IMR-90 (cell line): ENCODE data around the gene POLR1G. TPM values are rescaled to one million over a fixed set of nuclear protein-coding genes. Genes with fewer than 3 reads are reported as not detected.

Source experiments
- ATAC-seq: fragments of 200-7000 bp; cut with Tn5 transposase; 2 replicates; pipeline ENCODE4 v1.9.1; 2020; ENCODE audit warnings: low read depth, mild to moderate bottlenecking, moderate library complexity
- BruUV-seq: library from RNA; stranded (reverse); fragments of 400-500 nt; replicated peaks from 2 replicates; lab custom pipeline; 2021; lab: Mats Ljungman, UMichigan
- CTCF ChIA-PET: fragments of 300-600 bp; formaldehyde crosslinking; extraction: SDS; loops from one replicate; lab custom pipeline; 2021; ENCODE audit warnings: antibody characterized with exemption; lab: Yijun Ruan, JAX
- POLR2A ChIA-PET: fragments of 300-600 bp; sonication (Branson Sonifier 250); formaldehyde crosslinking; loops from one replicate; lab custom pipeline; 2022; ENCODE audit warnings: antibody characterized with exemption; ENCODE audit not compliant: unreplicated experiment; lab: Charles Lee
- DNase-seq: peaks from one replicate; pipeline ENCODE4 v3.0.0; 2013
- H2AFZ ChIP-seq: replicated peaks from 2 replicates; pipeline ENCODE3; 2013; ENCODE audit warnings: low read length, mild to moderate bottlenecking; ENCODE audit not compliant: poor library complexity
- H2AK5ac ChIP-seq: 2 replicates; pipeline ENCODE4 v1.6.1; 2013; ENCODE audit warnings: low read depth, low read length, inconsistent platforms
- H2AK9ac ChIP-seq: replicated peaks from 2 replicates; pipeline ENCODE3; 2013; ENCODE audit warnings: mild to moderate bottlenecking, low read depth, low read length, moderate library complexity; ENCODE audit not compliant: poor library complexity
- H2BK120ac ChIP-seq: 2 replicates; pipeline ENCODE4 v1.6.1; 2013; ENCODE audit warnings: low read depth, low read length, inconsistent platforms
- H2BK15ac ChIP-seq: 3 replicates; pipeline ENCODE4 v1.6.1; 2013; ENCODE audit warnings: low read depth, low read length, inconsistent platforms
- H2BK20ac ChIP-seq: 2 replicates; pipeline ENCODE4 v1.6.1; 2013; ENCODE audit warnings: low read depth, mild to moderate bottlenecking, inconsistent platforms, low read length, moderate library complexity
- H2BK5ac ChIP-seq: 2 replicates; pipeline ENCODE4 v1.6.1; 2013; ENCODE audit warnings: mild to moderate bottlenecking, low read depth, low read length, inconsistent platforms; ENCODE audit not compliant: poor library complexity, severe bottlenecking
- H3K14ac ChIP-seq: replicated peaks from 2 replicates; pipeline ENCODE4 v1.6.1; 2013; ENCODE audit warnings: low read depth, low read length, inconsistent platforms
- H3K18ac ChIP-seq: 2 replicates; pipeline ENCODE4 v1.6.1; 2013; ENCODE audit warnings: low read depth, low read length, control low read depth
- H3K23ac ChIP-seq: 2 replicates; pipeline ENCODE4 v1.6.1; 2013; ENCODE audit warnings: low read depth, low read length, inconsistent platforms
- H3K27ac ChIP-seq: 2 replicates; pipeline ENCODE4 v1.5.1; 2013; ENCODE audit warnings: mild to moderate bottlenecking, control low read depth, low read length; ENCODE audit not compliant: insufficient read depth
- H3K27me3 ChIP-seq: 2 replicates; pipeline ENCODE4 v1.6.1; 2013; ENCODE audit warnings: low read length; ENCODE audit not compliant: control insufficient read depth, insufficient read depth
- H3K36me3 ChIP-seq: 2 replicates; pipeline ENCODE4 v1.6.1; 2013; ENCODE audit warnings: low read length, mixed read lengths; ENCODE audit not compliant: control insufficient read depth, insufficient read depth
- H3K4ac ChIP-seq: 2 replicates; pipeline ENCODE4 v1.6.1; 2013; ENCODE audit warnings: low read depth, low read length, inconsistent platforms
- H3K4me1 ChIP-seq: 2 replicates; pipeline ENCODE4 v1.6.1; 2013; ENCODE audit warnings: low read length, mixed read lengths; ENCODE audit not compliant: control insufficient read depth, insufficient read depth
- H3K4me2 ChIP-seq: 2 replicates; pipeline ENCODE4 v1.6.1; 2013; ENCODE audit warnings: low read depth, mild to moderate bottlenecking, control low read depth, low read length, moderate library complexity
- H3K4me3 ChIP-seq: 2 replicates; pipeline ENCODE4 v1.5.1; 2013; ENCODE audit warnings: low read depth, mild to moderate bottlenecking, control low read depth, low read length, moderate library complexity; ENCODE audit not compliant: insufficient read depth
- H3K56ac ChIP-seq: 2 replicates; pipeline ENCODE4 v1.6.1; 2013; ENCODE audit warnings: low read length, inconsistent platforms; ENCODE audit not compliant: insufficient read depth; ENCODE audit errors: extremely low read depth
- H3K79me1 ChIP-seq, 2 experiments: 2 replicates each; pipeline ENCODE4 v1.6.1; 2013; ENCODE audit warnings: low read length in 2 of 2, inconsistent platforms in 1 of 2, low read depth in 1 of 2
- H3K9ac ChIP-seq: 2 replicates; pipeline ENCODE4 v1.6.1; 2013; ENCODE audit warnings: low read depth, low read length, control low read depth
- H3K9me1 ChIP-seq: 2 replicates; pipeline ENCODE4 v1.6.1; 2013; ENCODE audit warnings: low read length, inconsistent platforms; ENCODE audit not compliant: insufficient read depth
- H3K9me3 ChIP-seq: 2 replicates; pipeline ENCODE4 v1.6.1; 2013; ENCODE audit warnings: low read length; ENCODE audit not compliant: control insufficient read depth, insufficient read depth
- H4K20me1 ChIP-seq: 2 replicates; pipeline ENCODE4 v1.6.1; 2013; ENCODE audit warnings: low read length, inconsistent platforms; ENCODE audit not compliant: insufficient read depth
- H4K5ac ChIP-seq: 2 replicates; pipeline ENCODE4 v1.6.1; 2013; ENCODE audit warnings: mild to moderate bottlenecking, low read depth, low read length, control low read depth
- H4K8ac ChIP-seq, 2 experiments: 2 replicates each; pipeline ENCODE4 v1.6.1; 2013; ENCODE audit warnings: low read depth in 2 of 2, low read length in 2 of 2, control low read depth in 1 of 2, inconsistent platforms in 1 of 2
- H4K91ac ChIP-seq: 2 replicates; pipeline ENCODE4 v1.6.1; 2013; ENCODE audit warnings: low read depth, low read length, inconsistent platforms; ENCODE audit not compliant: insufficient read depth
- BHLHE40 ChIP-seq: fragments of 150-350 bp; IDR thresholded peaks from 2 replicates; pipeline ENCODE4 v1.6.1; 2016; ENCODE audit warnings: mild to moderate bottlenecking, low read depth, low read length
- CEBPB ChIP-seq: IDR thresholded peaks from 2 replicates; pipeline ENCODE4 v1.6.1; 2012; ENCODE audit warnings: low read depth, low read length, improper control_type of control experiment
- CHD1 ChIP-seq: IDR thresholded peaks from 2 replicates; pipeline ENCODE4 v1.6.1; 2012; ENCODE audit warnings: low read depth, low read length, improper control_type of control experiment
- FOS ChIP-seq: fragments of 150-350 bp; IDR thresholded peaks from 2 replicates; pipeline ENCODE4 v1.6.1; 2016; ENCODE audit warnings: low read depth, low read length
- MAFK ChIP-seq: IDR thresholded peaks from 2 replicates; pipeline ENCODE4 v1.6.1; 2012; ENCODE audit warnings: low read depth, low read length, improper control_type of control experiment
- MAZ ChIP-seq: IDR thresholded peaks from 2 replicates; pipeline ENCODE4 v1.6.1; 2012; ENCODE audit warnings: low read depth, mild to moderate bottlenecking, low read length, improper control_type of control experiment, moderate library complexity, borderline replicate concordance
- MXI1 ChIP-seq: IDR thresholded peaks from 2 replicates; pipeline ENCODE4 v1.6.1; 2012; ENCODE audit warnings: low read depth, mild to moderate bottlenecking, low read length, moderate library complexity, borderline replicate concordance
- NFE2L2 ChIP-seq: fragments of 150-350 bp; IDR thresholded peaks from 2 replicates; pipeline ENCODE4 v1.6.1; 2016; ENCODE audit warnings: low read depth, mild to moderate bottlenecking, low read length
- POLR2A ChIP-seq: IDR thresholded peaks from 2 replicates; pipeline ENCODE4 v1.6.1; 2012; ENCODE audit warnings: mild to moderate bottlenecking, low read depth, low read length
- RAD21 ChIP-seq: IDR thresholded peaks from 2 replicates; pipeline ENCODE4 v1.6.1; 2012; ENCODE audit warnings: low read length, improper control_type of control experiment
- RCOR1 ChIP-seq: IDR thresholded peaks from 2 replicates; pipeline ENCODE4 v1.6.1; 2012; ENCODE audit warnings: mild to moderate bottlenecking, low read length, improper control_type of control experiment; ENCODE audit not compliant: insufficient replicate concordance
- RFX5 ChIP-seq: IDR thresholded peaks from 2 replicates; pipeline ENCODE4 v1.8.0; 2012; ENCODE audit warnings: low read depth, mild to moderate bottlenecking, low read length, moderate library complexity
- SMC3 ChIP-seq: fragments of 150-350 bp; IDR thresholded peaks from 2 replicates; pipeline ENCODE4 v1.6.1; 2016; ENCODE audit warnings: low read depth, mild to moderate bottlenecking, antibody characterized with exemption, low read length, moderate library complexity
- WGBS, 2 experiments: methylation state at CpG; one replicate each; pipeline versions ENCODE4 v1.1.5 to v1.1.7; 2013; ENCODE audit warnings: missing lambda C conversion rate in 2 of 2; ENCODE audit not compliant: insufficient read length in 1 of 2; ENCODE audit errors: extremely low coverage in 2 of 2; 5-methylcytosine and 5-hydroxymethylcytosine counted together
- dilution Hi-C: fragments of 300-500 bp; cut with HindIII; formaldehyde crosslinking; loops from one replicate; pipeline ENCODE4 v1.14.3; 2018; ENCODE audit warnings: low sequenced_read_pairs; ENCODE audit not compliant: unreplicated experiment
- in situ Hi-C: fragments of 300-500 bp; cut with MboI; formaldehyde crosslinking; loops from 3 replicates; pipeline ENCODE4 v1.14.3; 2019; ENCODE audit warnings: low sequenced_read_pairs, inconsistent platforms, mixed read lengths
- intact Hi-C: fragments of 100-400 bp; cut with micrococcal nuclease; formaldehyde crosslinking; loops from 2 replicates; pipeline ENCODE4 v1.10.0; 2022
- polyA plus RNA-seq, 3 experiments: library from polyadenylated mRNA; depleted of rRNA; stranded (reverse); fragments of >200 nt; gene quantifications; 2 replicates each; pipeline ENCODE4 v1.2.3, GENCODE V29; 2012; ENCODE audit warnings: low replicate concordance in 1 of 3
- total RNA-seq: library from RNA; depleted of rRNA; stranded (reverse); fragments of >200 nt; gene quantifications from 2 replicates; pipeline ENCODE4 v1.2.3, GENCODE V29; 2012
- TF ChIP-seq, protein P1 (sequence below): fragments of 150-350 bp; IDR thresholded peaks from 2 replicates; pipeline ENCODE4 v1.6.1; 2017; ENCODE audit warnings: mild to moderate bottlenecking, antibody characterized with exemption, low read length, low read depth
- TF ChIP-seq, protein P2 (sequence below): fragments of 150-350 bp; IDR thresholded peaks from 2 replicates; pipeline ENCODE4 v1.6.1; 2016; ENCODE audit warnings: low read depth, mild to moderate bottlenecking, low read length, moderate library complexity, borderline replicate concordance
- TF ChIP-seq, protein P3 (sequence below): conservative IDR thresholded peaks from 2 replicates; pipeline ENCODE4 v1.5.1; 2012; ENCODE audit warnings: mild to moderate bottlenecking, low read depth, low read length, improper control_type of control experiment

POLR1G gene
- total and polyA plus RNA-seq, 2 of the 4 experiments (the other 2 are of a cell fraction) = 8.0 to 12.5 TPM

DNA sequence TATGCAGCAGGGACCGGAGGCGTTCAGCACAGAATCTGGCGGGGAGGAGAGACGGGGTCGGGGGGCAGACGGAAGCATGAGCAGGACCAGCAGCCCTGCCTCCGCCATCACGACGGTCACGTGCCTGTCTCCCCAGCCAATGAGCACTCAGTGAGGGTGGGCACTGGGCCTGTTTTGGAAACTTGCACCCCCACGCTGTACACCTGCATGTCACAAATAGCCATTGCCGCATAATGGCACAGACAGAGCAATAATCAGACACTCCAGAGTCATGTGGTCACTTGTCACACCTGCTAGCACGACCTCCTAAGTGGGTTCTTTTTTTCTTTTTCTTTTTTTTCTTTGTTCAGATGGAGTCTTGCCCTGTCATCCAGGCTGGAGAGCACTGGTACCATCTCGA lies 44.8 kb upstream of the POLR1G start:
- TF ChIP-seq RFX5 = no peak
- TF ChIP-seq CEBPB = no peak
- no peak for TF ChIP-seq SMC3
- no peak for TF ChIP-seq RCOR1
- TF ChIP-seq, protein P1, sequence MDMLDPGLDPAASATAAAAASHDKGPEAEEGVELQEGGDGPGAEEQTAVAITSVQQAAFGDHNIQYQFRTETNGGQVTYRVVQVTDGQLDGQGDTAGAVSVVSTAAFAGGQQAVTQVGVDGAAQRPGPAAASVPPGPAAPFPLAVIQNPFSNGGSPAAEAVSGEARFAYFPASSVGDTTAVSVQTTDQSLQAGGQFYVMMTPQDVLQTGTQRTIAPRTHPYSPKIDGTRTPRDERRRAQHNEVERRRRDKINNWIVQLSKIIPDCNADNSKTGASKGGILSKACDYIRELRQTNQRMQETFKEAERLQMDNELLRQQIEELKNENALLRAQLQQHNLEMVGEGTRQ = no peak
- TF ChIP-seq POLR2A = no peak
- no peak for TF ChIP-seq RAD21
- no peak for TF ChIP-seq FOS
- TF ChIP-seq MXI1 = no peak
- no peak for TF ChIP-seq NFE2L2
- TF ChIP-seq, protein P2, sequence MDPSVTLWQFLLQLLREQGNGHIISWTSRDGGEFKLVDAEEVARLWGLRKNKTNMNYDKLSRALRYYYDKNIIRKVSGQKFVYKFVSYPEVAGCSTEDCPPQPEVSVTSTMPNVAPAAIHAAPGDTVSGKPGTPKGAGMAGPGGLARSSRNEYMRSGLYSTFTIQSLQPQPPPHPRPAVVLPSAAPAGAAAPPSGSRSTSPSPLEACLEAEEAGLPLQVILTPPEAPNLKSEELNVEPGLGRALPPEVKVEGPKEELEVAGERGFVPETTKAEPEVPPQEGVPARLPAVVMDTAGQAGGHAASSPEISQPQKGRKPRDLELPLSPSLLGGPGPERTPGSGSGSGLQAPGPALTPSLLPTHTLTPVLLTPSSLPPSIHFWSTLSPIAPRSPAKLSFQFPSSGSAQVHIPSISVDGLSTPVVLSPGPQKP = no peak
- TF ChIP-seq MAFK = no peak
- TF ChIP-seq, protein P3, sequence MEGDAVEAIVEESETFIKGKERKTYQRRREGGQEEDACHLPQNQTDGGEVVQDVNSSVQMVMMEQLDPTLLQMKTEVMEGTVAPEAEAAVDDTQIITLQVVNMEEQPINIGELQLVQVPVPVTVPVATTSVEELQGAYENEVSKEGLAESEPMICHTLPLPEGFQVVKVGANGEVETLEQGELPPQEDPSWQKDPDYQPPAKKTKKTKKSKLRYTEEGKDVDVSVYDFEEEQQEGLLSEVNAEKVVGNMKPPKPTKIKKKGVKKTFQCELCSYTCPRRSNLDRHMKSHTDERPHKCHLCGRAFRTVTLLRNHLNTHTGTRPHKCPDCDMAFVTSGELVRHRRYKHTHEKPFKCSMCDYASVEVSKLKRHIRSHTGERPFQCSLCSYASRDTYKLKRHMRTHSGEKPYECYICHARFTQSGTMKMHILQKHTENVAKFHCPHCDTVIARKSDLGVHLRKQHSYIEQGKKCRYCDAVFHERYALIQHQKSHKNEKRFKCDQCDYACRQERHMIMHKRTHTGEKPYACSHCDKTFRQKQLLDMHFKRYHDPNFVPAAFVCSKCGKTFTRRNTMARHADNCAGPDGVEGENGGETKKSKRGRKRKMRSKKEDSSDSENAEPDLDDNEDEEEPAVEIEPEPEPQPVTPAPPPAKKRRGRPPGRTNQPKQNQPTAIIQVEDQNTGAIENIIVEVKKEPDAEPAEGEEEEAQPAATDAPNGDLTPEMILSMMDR = no peak
- no peak for TF ChIP-seq MAZ
- no peak for TF ChIP-seq CHD1
- TF ChIP-seq BHLHE40 = no peak
- no peak for ATAC-seq

More for the DNA sequence above, 44.8 kb upstream of the POLR1G start:
- Histone ChIP-seq H3K27ac (no peak overlapping the region), H3K14ac (no peak overlapping the region), H2BK20ac (no peak overlapping the region), H4K20me1 (no peaks in the 10 kb centered on the region), H2BK15ac (no peak overlapping the region), H2BK120ac (no peak overlapping the region), H3K4me3 (no peak overlapping the region), H2AK5ac (no peak overlapping the region), H3K4ac (no peak overlapping the region), H2AK9ac (no peak overlapping the region), H4K5ac (no peak overlapping the region), H3K18ac (no peak overlapping the region), H3K23ac (no peak overlapping the region), H3K9ac (no peak overlapping the region), H4K91ac (no peak overlapping the region), H3K4me1 (no peaks in the 10 kb centered on the region), H3K79me1 (peaks cover 7 to 14% of the 10 kb centered on the region in 2 experiments), H3K56ac (no peak overlapping the region), H3K27me3 (no peaks in the 10 kb centered on the region), H3K36me3 (peaks cover 43% of the 10 kb centered on the region), H3K4me2 (no peak overlapping the region), H3K9me3 (no peaks in the 10 kb centered on the region), H3K9me1 (no peaks in the 10 kb centered on the region), H4K8ac (no peak overlapping the region), H2AFZ (no peak overlapping the region), H2BK5ac (no peak overlapping the region)
- BruUV-seq = no TSS peak
- 96% methylated on average over 7 of the region's 14 CpGs; no CpG with 5 or more reads in 1 of the 2 experiments for WGBS, 2 experiments
- in situ Hi-C loops (no loop called here), intact Hi-C loops (no loop called here), dilution Hi-C loops (no loop called here)
- no peak for DNase-seq
- POLR2A ChIA-PET = no interaction called here
- CTCF ChIA-PET = no interaction called here
